HG03354 (cell line): Measurements from ENCODE around the gene CACNA1B.

Source experiments
- ATAC-seq: cut with Tn5 transposase; IDR thresholded peaks from one replicate; pipeline ENCODE4 v1.9.1; 2021; ENCODE audit warnings: mild to moderate bottlenecking; ENCODE audit not compliant: unreplicated experiment, poor library complexity, severe bottlenecking

The CACNA1B gene

DNA sequence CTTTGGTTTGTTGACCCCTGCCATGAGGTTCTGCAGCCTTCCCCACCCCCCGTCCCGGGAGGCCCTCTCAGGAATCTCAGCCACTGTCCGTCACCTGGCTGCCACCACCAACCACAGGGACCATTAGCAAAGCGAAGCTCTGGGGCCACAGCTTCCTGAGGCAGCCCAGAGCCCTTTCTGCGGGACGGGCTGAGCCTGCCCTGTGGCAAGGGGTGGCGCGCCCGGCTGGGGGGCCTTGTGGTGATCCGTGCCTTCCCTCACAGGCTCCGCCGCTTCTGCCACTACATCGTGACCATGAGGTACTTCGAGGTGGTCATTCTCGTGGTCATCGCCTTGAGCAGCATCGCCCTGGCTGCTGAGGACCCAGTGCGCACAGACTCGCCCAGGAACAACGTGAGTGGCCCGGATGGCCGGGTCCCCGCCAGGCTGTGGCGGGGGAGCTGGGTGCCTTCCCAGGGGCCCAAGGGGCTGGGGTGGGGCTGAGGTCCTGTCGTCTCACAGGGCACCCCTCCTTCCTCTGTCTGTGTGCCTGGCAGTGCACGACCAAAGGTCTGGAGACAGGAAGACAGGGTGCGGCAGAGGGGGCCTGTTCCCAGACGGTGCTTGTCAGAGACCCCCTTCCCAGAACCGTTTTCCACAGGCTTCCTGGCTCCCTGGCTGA is 169.2 kb downstream of the CACNA1B start:
- ATAC-seq = no peak

DNA sequence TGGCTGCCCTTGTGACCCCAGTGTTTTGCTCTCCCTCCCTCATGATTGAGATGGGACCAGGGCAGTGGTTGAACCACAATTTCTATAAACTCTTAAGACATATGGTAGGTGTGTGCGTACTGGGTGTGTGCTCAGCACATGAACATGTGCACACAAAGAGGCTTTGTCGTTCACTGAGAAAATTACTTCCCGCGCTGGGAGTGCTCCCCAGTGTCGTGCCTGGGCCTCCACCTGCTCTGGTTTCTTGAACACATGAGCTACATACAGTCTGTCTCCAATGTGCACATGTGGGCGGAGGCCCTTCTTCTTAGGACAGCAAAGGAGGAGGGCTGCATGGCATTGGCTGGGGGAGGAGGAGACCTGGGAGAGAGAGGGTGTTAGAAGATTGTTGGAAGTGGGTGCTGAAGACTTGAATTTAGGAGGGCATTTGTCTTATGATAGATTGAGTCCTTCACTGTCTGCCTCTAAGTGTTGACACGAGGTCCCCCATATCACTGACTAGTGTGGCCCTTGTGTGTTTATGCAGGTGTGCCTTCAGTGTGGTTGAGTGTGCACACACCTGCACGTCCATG is 170.0 kb downstream of the CACNA1B start:
- no peak for ATAC-seq

DNA sequence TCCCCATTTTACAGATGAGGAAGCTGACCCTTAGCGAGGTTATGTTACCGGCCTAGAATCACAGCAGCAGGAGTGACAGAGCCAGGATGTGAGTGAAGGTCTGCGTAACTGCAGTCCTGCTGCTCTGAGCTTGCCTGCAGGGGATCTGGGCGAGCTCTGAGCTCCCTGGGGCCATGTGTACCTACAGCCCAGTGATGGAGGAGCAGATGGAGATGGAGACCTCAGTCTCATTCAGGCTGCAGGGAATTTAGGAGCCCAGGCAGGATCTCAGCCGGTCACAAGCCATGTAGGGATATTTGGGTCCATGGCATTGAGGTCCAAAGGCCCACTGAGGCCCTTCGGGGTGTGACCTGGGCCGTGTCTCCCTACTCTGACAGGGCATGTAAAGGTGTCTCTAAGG is 170.6 kb downstream of the CACNA1B start:
- no peak for ATAC-seq

DNA sequence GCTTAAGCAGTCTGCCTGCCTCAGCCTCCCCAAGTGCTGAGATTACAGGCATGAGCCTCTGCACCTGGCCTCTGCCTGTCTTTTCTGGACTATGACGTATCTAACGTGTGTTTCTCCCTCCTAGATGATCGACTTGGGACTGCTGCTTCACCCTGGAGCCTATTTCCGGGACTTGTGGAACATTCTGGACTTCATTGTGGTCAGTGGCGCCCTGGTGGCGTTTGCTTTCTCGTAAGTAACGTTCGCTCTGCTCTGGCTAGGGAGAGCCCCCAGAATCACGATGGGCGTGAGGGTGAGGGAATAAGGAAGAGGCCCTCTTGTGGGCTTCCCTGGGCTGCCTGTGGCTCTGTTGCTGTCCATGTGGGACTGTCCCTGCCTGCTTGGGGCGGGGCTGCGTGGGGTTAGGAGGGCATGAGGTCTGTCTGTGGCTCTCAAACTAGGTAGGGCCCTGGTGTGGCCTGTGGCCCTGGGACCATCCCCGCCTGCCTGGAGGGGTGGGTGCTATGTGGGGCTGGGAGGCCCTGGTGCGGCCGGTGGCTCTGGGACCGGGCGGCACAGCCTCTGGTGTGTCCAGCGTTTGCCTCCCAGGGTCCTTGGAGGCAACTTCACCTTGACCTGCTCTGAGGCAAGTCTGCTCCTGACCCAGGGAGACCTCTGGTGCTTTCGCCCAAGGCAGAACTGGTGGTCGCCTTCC is 171.7 kb downstream of the CACNA1B start:
- ATAC-seq = no peak

DNA sequence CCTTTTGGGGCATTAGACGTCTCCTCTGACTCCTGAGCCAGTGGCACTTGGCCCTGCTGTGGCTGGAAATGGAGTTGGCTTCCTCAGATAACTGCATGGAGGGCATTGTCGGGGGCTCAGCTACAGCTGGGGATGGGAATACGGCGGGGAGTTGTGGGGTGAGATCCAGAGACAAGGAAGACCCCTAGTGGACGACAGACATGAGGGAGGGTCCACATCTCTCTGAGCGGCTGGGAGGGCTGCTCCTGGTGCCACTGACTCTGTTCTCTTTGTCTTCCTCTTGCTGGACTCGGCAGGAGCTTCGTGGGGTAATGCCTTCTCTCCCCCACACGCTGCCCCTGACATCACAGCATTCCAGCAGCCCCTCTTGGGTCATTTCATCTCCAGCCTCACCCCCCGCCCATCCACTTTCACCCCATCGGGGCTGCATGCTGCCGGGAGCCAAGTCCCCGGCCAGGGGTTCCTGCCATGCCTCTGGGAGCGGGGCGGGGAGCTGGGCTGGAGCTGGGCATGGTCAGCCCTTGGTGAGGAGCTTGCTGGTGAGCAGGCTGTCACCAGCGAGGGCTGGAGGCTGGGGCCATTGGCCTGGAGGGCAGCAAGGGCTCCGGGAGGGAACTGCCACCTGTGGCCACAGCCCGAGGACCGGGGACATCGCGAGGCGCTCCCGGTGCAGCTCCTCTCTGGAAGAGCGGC is 172.3 kb downstream of the CACNA1B start:
- no peak for ATAC-seq

DNA sequence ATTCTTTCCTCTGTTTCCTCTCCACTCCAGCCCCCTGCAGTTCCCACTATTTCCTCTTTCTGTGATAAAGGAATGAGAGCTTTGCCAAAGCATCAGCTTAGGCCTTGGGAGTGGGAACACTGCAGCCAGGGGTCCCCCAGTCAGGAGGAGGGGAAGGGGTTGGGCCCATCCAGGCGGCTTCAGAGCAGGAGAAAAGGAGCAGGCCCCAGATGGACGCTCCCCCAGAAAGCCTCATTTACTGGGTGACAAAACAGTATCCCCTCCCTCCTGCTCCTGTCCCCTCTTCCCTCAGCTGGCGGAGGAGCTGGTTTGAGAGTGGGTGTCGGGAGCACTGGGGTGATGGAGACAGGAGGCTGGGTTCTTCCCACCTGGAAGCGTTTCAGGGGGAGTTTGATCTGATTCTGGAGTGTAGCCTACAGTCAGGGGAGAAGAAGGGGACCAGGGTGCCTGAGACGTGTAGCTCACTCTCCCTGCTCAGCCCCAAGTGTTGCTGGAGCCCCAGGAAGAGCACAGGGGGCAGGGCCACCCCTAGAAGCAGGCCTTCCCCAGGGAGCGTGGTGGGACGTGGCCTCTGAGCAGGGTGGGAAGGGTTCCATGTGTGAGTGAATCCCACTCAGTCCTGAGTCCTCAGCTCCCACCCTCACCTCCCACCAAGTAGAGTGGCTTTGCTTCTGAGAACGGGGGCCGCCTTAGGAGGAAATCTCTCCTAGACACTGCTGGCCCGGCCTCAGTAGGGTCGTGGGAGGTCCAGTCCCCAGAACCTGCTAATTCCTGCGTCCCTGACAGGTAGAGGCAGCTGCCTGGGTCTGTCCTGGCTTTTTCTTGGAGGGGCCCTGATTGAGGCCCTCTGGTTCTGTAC is 173.1 kb downstream of the CACNA1B start:
- ATAC-seq = no peak

DNA sequence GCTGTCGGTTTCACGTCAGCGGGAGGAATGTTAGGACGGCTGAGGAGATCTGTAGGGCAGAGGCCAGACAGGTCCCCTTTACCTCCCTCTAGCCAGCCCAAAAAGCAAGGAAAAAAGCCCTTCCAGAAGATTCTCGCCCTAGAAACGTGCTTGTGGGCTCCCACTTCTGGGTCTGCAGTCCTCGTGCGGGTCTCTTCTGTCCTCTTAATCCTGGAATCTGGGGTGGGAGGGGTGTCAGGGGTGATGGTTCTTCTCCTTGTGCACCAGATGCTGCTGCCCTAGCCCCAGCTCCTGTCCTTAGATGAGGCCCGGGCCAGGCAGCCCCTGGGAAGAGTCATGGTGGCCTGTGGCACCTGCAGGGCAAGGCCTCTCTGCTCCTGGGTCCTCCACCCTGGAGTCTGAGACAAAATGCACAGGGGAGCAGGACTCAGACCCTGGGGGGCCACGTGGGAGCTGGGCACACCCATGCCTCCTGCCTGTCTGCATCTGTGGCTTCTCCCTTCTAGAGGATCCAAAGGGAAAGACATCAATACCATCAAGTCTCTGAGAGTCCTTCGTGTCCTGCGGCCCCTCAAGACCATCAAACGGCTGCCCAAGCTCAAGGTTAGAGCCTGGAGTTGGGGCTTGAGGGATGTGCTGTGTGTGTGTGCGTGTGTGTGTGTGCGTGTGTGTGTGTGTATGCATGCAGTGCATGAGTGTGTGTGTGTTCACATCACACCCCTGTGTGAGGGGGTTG is 174.2 kb downstream of the CACNA1B start:
- no peak for ATAC-seq

DNA sequence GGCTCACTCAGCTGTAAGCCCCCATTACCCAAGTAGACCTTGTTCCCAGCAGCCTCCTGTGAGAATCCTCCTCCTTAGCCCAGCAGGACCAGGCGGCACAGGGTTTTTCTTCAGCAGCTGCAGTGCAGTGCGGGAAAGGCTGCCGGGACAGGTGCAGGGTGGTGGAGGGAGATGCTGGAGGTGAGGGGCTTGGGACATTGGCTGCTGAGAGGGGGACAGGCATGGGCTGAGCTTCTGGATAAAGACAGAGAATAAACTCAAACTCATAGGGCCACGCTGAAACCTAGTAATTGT is 174.7 kb downstream of the CACNA1B start:
- no peak for ATAC-seq

DNA sequence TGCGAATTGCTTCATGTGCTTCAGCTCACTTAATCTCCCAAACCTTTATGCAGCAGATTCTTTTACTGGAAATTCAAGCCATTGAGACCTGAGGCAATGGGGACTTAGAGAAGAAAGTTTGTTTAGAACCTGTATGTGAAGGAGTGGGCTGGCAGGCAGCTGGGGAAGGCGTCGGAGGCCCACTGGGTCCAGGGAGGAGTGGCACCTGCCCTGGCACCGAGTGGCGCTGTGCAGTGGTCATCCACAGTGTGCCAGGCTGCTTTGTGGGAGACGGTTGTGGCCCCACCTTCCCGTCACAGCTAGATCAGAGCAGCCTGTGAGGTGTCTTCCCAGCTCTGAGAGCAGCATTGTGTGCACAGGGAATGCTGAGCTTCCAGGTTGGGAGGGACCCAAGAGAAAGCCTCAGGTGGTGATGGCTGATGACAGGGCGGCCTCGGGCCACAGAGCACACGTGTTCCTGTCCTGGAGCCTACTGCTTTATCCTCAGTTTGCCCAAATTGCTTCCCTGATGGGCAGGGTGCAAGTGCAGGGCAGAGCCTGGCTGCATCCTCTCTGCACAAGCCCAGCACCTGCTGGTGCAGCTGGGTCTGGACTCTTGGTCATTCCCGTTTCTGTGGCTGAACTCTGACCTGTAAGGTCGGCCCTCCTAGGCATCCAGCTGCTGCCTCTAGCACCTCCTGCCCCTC is 175.2 kb downstream of the CACNA1B start:
- ATAC-seq = no peak

DNA sequence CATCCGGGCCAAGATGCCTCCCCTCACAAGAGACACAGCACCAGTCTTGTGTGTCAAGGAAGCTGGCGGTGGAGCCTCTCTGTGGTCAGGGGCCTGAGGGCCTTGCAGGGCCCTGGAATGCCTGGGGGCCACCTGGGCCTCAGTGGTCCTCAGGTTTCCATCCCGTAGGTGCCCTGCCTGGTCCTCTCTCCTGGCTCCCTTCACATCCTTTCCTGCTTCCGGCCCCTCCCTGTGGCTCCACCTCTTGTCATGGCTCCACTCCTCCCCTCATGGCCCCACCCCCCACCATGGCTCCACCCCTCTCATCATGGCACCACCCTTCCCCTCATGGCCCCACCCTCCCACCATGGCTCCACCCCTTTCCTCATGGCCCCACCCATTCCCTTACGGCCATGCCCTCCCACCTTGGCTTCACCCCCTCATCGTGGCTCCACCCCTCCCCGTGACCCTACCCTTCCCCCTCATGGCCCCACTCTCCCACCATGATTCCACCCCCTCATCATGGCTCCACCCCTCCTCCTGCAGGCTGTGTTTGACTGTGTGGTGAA is 175.8 kb downstream of the CACNA1B start:
- no peak for ATAC-seq

DNA sequence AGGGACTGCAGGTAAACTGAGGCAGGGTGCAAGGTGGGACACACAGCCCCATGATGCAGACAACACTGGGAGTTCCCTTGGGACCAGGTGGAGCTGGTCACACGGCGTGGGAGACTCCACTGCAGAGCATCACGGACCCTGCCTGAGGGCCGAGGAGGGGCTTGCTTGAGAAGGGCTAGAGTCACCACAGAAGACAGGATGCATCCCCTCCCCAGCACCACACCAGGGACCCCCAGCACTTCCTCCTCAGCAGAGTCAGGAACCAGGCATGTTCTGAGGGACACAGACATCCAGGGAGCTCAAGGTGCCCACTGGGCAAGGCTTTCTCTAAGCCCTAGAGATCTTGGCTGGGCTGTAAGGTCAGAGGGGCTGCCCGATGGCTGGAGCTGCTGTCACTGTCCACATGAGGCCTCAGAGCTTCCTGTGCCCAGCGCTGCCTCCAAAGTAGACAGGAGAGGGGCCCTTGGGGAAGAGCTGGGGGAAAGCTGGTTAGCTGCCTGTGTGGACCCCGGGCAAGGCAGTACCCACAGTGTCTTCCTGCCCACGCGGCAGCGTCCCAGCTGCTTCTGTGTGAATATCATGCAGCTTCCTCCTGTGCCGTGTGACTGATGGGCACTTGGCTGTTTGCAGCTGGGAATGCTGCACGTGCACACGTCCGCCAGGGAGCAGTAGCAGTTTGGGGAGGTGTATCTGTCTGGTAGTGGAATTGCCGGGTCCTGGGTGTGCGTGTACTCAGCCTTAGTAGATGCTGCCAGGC is 176.6 kb downstream of the CACNA1B start:
- ATAC-seq = no peak

DNA sequence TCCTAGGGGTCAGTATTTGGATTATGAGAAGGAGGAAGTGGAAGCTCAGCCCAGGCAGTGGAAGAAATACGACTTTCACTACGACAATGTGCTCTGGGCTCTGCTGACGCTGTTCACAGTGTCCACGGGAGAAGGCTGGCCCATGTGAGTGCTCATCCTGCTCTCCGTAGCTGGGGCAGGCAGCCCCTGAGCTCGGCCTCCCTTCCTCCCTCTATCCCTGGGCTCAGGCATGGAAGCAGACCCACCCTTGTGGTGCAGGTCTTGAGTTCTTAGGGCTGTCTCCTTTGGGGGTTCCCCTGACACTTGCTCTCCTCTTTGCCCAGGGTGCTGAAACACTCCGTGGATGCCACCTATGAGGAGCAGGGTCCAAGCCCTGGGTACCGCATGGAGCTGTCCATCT is 180.1 kb downstream of the CACNA1B start:
- no peak for ATAC-seq

DNA sequence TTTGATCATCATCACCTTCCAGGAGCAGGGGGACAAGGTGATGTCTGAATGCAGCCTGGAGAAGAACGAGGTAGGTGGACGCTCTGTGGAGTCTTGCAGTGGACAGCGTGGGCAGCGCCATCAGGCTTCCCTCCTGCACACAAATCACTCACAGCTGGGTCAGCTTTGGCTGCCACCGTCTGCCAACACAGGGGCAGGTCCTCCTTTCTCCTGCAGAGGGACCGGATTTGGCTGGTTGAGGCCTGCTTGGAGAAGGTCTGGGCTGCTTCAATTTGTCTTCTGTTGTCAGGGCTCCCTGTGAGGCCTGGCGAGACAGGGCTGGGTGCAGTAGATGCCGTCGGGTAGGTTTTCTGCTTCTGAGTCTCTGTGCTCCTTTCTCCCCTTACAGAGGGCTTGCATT is 180.6 kb downstream of the CACNA1B start:
- no peak for ATAC-seq

DNA sequence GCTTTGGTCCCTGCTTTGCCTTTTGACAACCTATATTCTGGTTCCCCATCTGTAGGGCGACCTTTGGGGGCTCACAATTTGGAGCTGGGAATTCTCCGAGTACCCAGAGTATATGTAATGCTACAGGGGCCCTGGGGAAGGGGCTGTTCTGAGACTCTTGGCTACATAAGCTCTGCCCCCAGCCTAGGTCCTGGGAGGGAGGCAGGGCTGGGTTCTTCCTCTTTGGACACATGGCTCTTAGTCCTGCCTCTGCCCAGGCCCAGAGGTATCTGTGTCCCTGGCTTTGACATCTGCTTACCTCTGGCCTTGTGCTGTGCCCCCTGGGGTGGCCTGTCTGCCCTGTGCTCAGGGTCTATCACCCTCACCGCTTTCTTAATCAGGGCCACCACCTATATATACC is 181.6 kb downstream of the CACNA1B start:
- no peak for ATAC-seq

DNA sequence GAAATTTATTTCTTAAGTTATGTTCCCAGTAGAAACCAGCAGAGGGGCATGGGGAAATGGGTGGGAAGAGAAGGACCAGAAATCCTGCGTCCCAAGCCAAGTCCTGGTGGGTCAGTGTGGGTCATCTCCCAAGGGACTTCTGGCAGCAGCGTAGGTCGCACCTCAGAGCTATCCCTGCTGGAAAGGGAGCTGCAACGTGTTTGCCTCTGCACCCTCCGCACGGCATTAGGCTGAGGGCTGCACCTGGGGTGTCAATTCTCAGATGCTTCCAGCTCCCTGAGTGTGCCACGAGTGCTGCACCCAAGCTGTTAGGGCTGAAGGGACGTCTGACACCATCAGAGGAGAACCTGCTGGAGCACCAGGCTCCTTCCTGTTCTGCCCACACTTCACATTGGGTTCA is 182.8 kb downstream of the CACNA1B start:
- no peak for ATAC-seq

DNA sequence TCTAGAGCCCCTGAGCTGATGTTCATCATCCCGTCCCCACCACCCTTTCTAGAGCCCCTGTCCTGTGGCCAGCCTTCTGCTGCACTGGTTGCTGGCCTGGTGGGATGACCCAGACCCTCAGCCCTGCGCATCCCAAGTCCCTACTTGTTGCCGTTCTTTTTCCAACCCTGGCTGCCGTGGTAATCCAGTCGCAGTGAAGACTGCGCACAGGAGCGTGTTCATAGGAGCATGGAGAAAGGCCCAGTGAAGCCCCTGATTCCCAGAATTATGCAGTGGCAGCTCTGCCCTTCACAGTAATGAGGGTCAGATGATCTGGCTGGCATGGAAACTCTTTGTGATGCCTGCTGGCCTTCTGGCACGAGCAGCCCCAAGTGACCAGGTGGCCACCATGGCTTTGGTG is 183.3 kb downstream of the CACNA1B start:
- ATAC-seq = no peak

DNA sequence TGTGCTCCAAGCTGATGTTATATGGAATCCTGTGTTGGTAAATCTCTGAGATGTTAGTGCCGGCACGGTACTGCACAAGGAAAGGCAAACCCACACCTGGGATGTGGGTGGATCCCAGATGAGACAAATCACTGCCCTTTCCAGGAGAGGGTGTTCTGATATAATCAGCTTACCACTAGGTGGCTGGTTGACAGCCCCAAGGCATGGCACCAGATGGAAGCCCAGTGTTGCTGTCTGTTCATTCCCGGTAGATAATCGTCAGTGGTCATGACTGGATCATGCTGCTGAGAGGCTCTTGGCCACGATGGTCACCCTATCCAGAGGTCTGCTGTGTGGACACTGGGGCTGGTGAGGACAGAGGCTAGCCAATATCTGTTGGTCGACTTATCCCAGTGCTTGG is 184.0 kb downstream of the CACNA1B start:
- ATAC-seq = no peak

DNA sequence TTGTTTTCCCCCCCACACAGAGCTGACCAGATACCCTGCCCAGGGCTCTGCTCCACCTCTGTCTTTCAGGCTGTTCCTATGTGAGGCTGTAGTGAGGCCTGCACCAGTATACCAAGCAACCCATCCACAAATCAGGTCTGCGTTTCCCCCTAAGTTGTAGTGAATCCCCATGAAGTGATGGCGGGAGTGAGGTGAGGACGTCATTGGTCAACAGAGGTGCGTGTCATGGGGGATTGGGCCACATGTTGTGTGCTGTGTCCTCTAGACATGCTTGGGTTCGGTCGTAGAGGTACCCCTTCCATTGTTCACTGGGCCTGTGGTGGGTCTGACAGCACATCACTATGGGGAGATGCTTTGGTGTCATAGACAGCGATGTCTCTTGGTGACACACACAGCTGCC is 184.6 kb downstream of the CACNA1B start:
- ATAC-seq = no peak
